ENCODE results near the gene TMEM119.

Gene TMEM119

GRCh38 chr12:108618079-108618952, 20.4 kb upstream of the TMEM119 start:
- H3K27ac ChIP-seq = no peak overlapping the region

GRCh38 chr12:108616941-108617858, 19.3 kb upstream of the TMEM119 start:
- H3K27ac ChIP-seq = no peak overlapping the region
- no peak for DNase-seq (ENCODE audit: low read depth, low spot score)

More at GRCh38 chr12:108618079-108618952, 20.4 kb upstream of the TMEM119 start:
- peak; percentile 16 for DNase-seq (ENCODE audit: low read depth, low spot score)

- no peak for DNase-seq (ENCODE audit: low read depth, low spot score)
- H3K27ac ChIP-seq = no peak overlapping the region
Measured at GRCh38 chr12:108616359-108616758, 18.5 kb upstream of the TMEM119 start.

- H3K27ac ChIP-seq = no peak overlapping the region
- DNase-seq (ENCODE audit: low read depth, low spot score) = no peak
Measured at GRCh38 chr12:108615918-108616317, 18.0 kb upstream of the TMEM119 start.

- no peak overlapping the region for H3K27ac ChIP-seq
- no peak for DNase-seq (ENCODE audit: low read depth, low spot score)
Measured at GRCh38 chr12:108614639-108615038, 16.8 kb upstream of the TMEM119 start.

- DNase-seq (ENCODE audit: low read depth, low spot score) = no peak
- H3K27ac ChIP-seq = no peak overlapping the region
Measured at GRCh38 chr12:108614041-108614440, 16.2 kb upstream of the TMEM119 start.

- H3K27ac ChIP-seq = no peak overlapping the region
- DNase-seq (ENCODE audit: low read depth, low spot score) = no peak
Measured at GRCh38 chr12:108613548-108613947, 15.7 kb upstream of the TMEM119 start.

GRCh38 chr12:108612788-108613282, 15.0 kb upstream of the TMEM119 start:
- DNase-seq (ENCODE audit: low read depth, low spot score) = no peak
- no peak overlapping the region for H3K27ac ChIP-seq

GRCh38 chr12:108611884-108612415, 14.1 kb upstream of the TMEM119 start:
- H3K27ac ChIP-seq = no peak overlapping the region
- DNase-seq (ENCODE audit: low read depth, low spot score) = peak; percentile 34

- no peak overlapping the region for H3K27ac ChIP-seq
- no peak for DNase-seq (ENCODE audit: low read depth, low spot score)
Measured at GRCh38 chr12:108610856-108611605, 13.1 kb upstream of the TMEM119 start.

- no peak overlapping the region for H3K27ac ChIP-seq
- no peak for DNase-seq (ENCODE audit: low read depth, low spot score)
Measured at GRCh38 chr12:108610336-108610815, 12.5 kb upstream of the TMEM119 start.

- H3K27ac ChIP-seq = no peak overlapping the region
- no peak for DNase-seq (ENCODE audit: low read depth, low spot score)
Measured at GRCh38 chr12:108609537-108610335, 11.9 kb upstream of the TMEM119 start.

- DNase-seq (ENCODE audit: low read depth, low spot score) = no peak
- no peak overlapping the region for H3K27ac ChIP-seq
Measured at GRCh38 chr12:108608616-108609015, 10.7 kb upstream of the TMEM119 start.

- H3K27ac ChIP-seq = no peak overlapping the region
- no peak for DNase-seq (ENCODE audit: low read depth, low spot score)
Measured at GRCh38 chr12:108607981-108608600, 10.2 kb upstream of the TMEM119 start.

- no peak for DNase-seq (ENCODE audit: low read depth, low spot score)
- no peak overlapping the region for H3K27ac ChIP-seq
Measured at GRCh38 chr12:108606492-108606891, 8.6 kb upstream of the TMEM119 start.

- H3K27ac ChIP-seq = no peak overlapping the region
- no peak for DNase-seq (ENCODE audit: low read depth, low spot score)
Measured at GRCh38 chr12:108605690-108606406, 8.0 kb upstream of the TMEM119 start.

- no peak overlapping the region for H3K27ac ChIP-seq
Measured at GRCh38 chr12:108605000-108605689, 7.3 kb upstream of the TMEM119 start.

More at GRCh38 chr12:108605000-108605689, 7.3 kb upstream of the TMEM119 start:
- no peak for DNase-seq (ENCODE audit: low read depth, low spot score)

Measured in epithelial cell of prostate (primary cell).